HG03565 (cell line): ENCODE data around the gene ACVRL1.

Experiments used
- ATAC-seq: cut with Tn5 transposase; IDR thresholded peaks from one replicate; pipeline ENCODE4 v1.9.1; 2021; ENCODE audit warnings: mild to moderate bottlenecking, moderate library complexity; ENCODE audit not compliant: unreplicated experiment

ACVRL1 gene

DNA sequence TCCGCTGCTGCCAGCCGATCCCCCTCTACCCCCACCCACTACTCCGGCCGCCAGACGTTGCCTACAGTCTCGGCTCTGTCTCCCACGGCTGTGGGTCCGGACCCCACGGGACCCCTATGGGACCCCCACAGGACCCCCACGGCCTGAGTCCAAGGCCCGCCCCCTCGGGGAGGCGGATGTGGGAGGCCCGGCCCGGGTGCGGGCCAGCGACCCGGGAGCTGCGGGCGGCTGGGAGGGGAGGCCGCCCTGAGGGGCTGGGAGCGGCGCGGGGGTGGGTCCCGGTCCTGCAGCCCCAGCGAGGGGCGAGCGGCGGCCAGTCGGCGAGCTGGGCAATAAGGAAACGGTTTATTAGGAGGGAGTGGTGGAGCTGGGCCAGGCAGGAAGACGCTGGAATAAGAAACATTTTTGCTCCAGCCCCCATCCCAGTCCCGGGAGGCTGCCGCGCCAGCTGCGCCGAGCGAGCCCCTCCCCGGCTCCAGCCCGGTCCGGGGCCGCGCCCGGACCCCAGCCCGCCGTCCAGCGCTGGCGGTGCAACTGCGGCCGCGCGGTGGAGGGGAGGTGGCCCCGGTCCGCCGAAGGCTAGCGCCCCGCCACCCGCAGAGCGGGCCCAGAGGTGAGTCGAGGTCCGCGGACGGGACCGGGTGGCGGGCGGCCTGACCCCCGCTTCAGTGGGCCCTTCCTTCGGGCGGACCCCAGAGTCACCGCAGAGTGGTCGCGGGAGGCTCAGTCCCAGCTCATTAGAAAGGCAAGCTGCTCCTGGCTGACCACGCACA lies at the start of gene ACVRL1:
ACVRL1 (plus strand) TSS at position 422 of the 773 bp plus-strand sequence. CDS start 4,971 bp downstream, outside the sequence.
- ATAC-seq: no peak

DNA sequence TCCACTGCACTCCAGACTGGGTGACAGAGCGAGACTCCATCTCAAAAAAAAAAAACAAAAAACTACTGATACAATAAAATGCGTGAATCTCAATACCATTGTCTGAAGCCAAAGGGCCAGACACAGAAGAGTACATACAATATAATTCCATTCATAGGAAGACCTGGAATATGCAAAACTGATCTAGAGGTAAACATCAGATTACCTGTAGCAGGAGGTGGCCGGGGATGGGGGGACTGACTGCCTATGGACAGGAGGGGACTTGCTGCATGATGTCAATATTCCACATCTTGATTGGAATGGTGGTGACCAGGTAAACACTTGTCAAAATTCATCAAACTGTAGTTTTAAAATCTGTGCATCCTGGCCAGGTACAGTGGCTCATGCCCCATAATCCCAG lies 46.3 kb upstream of the ACVRL1 start:
- ATAC-seq: no peak

DNA sequence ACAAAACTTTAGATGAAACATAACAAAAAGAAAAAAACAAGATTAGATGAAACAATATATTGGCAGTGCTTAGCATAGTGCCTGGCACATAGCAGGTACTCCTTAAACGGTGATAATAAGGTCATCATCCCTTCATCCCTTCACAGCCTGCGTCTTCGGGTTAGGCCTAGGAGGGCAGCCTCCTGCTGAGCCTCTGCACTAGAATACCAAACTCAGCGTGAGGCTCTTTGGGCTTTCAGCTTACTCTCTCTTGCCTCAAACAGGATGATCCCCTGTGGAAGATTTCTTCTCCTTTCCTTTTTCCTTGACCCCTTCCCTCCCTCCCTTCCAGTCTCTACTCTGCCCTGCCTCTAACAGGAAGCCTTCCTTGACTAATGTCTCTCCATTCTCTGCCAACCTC lies 44.4 kb upstream of the ACVRL1 start:
- ATAC-seq: no peak

DNA sequence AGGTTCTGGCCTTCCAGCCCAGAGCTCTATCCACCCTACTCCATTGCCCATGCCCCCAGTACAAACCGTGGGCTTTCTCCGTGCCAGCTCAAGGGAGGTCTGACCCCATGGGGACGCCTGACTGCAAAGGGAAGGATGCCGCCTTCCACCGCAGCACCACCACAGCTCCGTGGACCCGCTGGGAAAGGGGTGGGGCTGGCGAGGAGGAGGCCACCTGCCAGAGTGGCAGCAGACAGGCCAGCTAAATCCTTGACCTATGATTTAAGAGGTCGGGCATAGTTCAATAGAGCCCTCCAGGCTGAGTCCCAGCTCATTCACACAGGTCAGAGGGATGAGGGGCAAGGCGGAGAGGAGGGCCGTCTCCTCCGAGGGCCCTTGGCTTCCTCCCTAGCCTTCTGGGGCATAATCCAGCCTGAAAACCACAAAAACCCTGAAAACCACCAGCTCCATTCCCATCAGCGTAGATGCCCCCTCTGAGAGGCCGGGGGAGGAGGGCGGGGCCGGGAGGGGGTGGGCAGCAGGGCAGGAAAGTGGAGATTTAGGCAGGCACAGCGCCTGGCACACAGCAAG lies 43.9 kb upstream of the ACVRL1 start:
- no peak for ATAC-seq

DNA sequence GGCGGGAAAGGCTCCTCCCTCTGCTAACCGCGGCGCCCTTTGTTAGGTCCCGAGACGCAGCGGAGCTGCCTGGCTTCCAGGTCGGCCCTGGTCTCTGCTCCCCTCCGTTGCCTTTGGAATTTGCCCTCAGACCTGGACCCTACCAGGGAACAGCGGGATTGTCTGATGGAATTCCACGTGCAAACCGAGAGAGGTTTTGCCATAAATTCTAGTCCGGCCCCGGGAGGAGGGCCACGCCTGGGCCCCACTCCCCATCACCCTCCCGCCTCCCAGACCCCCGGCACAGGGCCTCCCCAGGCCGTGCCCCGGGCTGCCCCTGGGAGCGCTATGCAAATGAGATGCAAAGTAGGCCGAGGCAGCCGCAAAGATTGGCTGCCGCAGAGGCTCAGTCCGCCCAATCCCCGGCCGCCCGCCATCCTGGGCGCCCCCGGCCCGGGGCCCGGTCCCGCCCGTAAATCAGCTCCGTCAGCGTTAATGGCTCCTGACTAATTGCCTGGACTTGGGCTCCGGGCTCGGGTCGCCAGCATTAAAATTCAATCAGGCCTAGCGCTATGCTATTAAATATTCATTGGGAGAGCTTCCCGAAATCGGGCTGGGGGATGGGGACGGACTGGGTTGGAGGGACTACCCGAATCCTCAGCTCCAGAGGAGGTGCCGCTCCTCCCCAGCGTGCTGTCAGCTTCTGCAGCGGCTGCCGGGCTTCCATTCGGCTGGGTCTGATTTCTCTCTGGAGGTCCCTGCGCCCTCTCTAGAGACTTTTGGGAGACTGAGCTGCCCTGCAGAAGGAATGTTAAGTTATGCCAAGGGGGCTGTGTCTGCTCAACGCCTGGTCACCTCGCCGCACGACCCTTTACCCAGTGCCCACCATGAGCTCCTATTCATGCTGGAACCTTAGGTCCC lies 43.1 kb upstream of the ACVRL1 start:
- ATAC-seq: no peak

DNA sequence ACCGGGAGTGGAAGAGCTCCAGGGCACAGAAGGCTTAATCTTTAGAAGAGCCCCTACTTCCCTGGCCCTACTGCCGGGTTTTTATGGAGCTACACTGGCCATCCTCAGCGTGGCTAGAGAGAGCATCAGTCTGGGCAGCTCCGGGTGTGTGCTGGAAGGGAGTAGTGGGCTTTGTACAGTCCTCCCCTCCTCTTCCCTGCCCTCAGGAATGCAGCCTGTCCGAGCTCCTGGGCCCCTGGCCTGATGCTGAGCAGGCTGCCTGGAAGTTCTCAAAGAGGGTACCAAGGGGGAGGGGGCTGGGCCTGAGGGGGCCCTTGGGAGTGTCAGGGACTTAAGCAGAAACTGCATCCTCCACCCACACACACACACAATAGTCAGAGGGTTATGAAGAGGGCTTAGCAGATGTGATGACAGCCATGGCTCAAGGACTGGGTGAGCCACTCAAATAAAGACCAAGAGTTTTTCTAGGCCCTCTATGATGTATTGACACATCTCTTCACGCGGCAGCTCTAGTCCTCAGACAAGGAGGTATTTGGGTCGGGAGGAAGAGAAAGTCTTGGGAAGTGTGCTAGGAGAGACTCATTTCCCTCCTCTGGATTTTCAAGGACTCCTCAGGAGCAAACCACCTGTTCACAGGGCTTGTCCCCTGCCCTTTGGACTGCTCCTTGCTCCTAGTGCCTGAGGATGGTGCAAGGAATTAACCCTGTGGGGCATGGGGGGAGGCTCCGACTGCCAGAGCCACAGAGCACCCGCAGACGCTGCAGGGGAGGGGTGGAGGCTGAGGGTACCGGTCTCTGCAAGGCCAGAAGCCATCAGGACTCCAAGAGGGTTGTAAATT lies 42.3 kb upstream of the ACVRL1 start:
- ATAC-seq: no peak

DNA sequence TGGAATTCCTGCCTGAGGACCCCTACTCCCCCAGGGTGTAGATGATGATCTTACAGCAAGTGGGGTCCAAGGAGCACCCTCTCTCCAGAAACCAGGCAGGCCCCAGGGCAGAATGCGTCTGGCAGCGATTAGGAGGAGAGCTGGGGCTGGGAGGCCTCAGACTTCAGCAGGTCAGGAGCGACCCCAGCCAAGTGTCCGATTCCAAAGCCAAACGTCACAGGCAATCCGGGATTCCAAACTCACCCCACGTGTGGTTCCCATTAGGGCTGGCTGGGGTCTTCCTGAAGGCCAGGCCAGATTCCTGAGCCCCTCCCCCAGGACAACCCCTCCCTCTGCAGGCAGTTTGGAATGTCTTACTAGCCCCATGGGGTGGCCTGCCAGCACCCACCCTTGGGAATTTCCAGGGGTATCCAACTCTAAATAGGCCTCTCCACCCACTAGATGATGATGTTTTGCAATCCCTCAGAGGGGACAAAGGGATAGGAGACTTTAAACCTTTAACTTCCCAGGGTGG lies 41.5 kb upstream of the ACVRL1 start:
- ATAC-seq: no peak

DNA sequence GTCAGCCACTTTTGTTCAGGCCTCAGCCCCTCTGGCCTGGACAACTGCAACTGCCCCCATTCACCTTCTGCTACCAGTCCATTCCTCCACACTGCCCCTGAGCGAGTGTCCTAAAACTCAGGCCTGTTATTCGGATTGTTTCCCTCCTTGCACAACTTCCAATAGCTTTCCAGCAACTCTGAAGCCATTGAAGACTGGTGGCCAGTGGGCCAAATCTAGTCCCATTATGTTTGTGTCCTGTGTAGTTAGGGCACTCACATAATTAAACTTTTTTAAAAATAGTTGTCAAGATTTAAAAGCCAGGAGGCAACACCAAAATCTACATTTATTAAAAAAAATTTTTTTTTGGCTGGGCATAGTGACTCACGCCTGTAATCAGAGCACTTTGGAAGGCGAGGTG lies 41.0 kb upstream of the ACVRL1 start:
- ATAC-seq: no peak

DNA sequence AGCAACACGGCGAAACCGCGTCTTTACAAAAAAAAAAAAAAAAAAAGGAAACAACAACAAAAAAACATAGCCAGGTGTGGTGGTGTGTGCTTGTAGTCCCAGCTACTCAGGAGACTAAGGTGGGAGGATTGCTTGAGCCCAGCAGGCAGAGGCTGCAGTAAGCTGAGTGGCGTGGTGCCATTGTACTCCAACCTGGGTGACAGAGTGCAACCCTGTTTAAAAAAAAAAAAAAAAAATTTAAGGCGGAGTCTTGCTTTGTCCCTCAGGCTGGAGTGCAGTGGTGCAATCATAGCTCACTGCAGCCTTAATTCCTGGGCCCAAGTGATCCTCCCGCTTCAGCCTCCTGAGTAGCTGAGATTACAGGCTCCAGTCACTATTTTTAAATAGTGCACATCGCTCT lies 40.5 kb upstream of the ACVRL1 start:
- no peak for ATAC-seq

DNA sequence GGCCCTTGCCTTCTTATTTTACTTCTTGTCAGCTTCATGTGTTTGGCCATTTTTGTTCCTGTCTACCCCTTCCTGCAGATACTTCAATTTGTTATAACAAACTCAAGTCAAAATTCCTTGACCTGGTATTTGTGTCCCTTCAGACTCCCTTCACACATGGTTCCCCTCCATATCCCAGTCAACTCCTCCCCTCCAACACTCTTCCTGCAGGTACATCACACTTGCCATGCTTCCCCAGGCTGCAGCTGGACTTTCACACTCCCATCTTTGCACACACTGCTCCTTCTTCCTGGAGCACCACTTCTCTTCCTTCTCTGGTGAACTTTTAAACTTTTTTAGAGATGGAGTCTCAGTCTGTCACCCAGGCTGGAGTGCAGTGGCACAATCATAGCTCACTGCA lies 39.9 kb upstream of the ACVRL1 start:
- ATAC-seq: no peak

DNA sequence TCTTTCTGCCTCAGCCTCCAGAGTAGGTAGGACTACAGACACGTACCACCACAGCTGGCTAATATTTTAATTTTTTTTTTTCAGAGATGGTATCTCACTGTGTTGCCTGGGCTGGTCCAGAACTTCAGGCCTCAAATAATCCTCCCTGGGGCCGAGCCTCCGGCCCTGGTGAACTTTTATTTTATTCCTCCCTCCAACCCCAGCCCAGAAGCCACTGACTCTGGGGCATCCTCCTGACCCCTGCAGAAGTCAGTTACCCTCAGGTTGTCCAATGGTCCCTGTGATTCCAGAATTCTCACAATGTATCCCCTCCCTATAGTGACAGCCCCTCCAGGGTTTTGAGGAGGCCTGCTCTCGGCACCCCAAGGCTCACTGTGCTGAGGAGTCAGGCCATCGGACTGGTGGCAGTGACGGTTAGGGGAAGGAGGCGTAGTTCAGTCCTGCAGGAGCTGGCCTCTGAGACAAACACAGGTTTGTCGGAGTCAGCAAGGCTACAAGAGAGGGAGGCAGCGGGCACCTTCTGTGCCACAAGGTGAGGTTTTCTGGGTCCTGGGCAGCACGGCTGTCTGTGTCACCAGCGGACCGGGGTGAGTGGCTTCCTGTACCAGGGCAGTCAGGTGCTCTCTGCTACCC lies 39.4 kb upstream of the ACVRL1 start:
- no peak for ATAC-seq

DNA sequence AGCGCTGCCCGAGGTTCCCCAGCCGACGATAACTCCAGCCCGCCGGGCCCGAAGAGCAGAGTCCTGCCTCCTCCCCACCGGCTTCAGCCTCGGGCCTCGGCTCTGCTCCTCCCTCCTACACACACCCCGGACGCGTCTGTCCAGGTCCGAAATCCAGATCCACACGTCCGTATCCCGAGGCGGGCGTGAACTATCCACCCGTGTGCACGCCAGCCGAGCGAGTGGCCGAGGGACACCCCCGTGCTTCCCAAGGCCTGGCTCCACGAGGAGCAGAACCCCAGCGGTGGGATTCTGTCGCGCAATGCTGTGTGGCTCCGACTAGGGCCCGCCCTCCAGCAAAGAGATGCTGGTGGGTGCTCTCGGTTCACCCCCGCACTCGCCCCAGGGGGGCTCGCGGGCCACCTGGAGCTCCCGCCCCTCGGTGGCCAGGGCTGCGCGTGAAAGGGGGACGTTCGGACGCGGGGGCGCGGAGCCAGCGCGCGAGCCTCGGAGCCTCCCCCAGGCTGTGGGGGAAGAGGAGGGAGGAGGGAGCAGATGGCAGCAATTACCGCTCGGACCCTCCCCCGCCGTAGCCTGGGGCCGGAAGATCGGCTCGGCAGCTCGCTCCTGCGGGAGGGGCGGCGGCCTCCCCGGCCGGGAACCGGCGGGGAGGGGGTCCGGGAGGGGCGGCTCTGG lies 38.3 kb upstream of the ACVRL1 start:
- ATAC-seq: no peak

DNA sequence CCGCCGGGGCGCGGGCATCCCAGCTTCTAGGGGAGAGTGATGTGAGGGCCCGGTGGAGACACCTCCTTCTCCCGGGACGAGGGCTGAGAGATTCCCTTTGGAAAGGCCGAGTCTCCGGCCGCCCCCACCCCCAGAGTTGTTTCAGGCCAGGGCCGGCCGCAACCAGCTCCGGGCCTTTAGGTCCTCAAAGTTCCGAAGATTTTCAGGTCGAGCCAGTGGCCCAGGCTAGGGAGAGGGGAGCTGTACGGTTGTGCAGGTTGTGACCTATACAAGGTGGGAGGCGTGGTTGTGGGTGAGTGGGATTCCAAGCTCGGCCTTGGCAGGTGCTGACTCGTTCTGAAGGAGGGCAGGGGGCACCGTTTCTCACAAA lies 37.8 kb upstream of the ACVRL1 start:
- no peak for ATAC-seq

DNA sequence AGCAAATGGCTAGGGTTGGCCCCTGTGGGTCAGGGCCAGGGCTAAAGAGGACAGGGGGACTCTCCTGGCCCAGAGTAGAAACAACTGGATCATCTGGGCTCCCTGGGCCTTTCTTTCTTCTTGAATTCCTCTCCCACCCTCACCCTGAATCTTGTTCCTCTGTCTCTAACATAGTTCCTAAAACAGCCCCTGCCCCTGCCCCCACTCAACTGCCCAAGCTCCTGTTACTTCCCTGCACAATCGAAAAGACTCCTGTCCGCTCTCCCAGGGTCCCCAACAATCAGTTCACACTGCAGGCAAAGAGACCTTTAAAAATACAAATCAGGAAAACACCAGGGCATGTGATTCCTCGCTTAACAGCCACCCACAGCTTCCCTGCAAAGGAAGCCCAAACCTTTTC lies 37.4 kb upstream of the ACVRL1 start:
- no peak for ATAC-seq

DNA sequence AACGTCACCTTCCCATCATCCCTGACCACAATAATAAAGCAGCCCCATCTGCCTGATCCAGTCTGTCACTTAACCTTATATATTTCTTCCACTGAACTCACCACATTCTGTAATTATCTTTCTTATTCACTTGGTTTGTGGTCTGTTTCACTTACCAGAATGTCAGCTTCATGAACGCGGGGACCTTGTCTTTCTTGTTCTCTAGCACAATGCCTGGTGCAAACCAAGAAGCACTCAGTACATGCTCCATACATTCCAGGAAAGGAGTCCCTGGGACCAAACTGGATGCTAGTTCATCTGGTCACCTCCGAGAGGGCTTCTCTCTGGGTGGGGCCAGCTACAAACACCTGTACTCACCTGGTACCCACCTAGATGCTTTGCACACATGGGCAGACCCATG lies 36.8 kb upstream of the ACVRL1 start:
- no peak for ATAC-seq

DNA sequence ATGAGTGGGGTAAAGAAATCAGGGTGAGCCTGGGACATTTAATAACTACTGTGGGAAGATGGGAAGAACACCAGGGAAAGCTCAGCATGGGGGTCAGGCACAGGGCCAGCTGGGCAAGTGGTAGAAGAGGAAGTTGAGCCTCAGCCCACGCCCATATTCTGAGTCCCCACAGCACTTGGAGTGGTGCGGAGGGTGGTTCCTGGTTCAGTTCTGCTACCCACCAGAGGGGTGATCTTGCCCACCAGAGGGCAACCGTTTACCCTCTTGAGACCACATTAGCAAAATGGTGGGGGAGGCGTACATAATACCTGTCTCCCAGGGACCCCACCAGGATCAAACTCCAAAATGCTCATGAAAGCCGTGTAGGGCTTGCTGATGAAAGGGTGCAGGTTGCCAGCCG lies 36.2 kb upstream of the ACVRL1 start:
- ATAC-seq: no peak

DNA sequence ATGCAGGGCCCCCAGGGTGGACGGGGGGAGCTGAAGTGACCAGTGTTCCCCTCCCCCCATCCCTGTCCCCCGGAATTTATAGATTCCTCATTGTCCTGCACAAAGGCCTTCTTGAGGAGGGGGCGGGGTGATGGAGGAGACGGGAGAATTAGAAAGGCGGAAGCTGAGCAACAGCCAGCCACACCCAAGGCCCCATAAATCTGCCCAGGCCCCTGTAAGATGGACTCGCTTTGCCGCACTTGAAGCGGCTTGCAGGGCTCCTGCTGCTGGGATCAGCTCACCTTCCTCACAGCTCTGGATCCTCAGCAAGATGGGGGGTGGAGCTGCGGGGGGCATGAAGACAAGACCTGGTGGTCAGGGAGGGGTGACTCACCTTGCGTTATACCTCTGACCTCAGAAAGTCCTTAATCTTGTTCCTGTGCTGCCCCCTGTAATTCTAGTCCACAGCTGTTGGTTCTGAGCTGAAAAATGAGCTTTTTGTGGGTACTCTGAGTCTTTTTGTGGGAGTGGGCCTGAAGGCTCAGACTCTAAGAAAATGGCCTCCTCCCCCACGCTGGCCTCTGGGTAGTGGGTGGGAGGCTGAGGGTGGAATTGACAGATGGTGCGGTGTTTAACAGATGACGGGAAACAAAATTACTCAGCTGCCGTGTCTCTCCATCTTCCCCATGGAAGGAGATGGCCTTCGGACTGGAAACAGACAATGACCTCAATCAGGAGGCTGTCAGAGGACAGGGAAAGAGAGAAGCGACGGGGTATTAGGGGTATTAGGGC lies 35.2 kb upstream of the ACVRL1 start:
- ATAC-seq: no peak

DNA sequence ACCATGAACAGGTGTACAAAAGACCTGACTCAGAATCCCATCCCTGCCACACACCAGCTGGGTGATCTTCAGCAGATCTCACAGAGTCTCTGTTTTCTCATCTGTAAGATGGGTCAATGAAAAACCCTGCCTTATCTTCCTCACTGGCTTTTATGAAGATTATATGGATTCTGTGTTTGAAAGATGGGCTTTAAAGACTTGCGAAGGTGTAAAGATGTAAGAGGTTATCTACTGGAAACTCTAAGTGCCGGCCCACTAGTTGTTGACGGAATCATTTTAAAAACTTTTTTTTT lies 34.7 kb upstream of the ACVRL1 start:
- no peak for ATAC-seq
